ENCODE data around the gene HSPBP1.
A peak's percentile ranks its signal among the peaks of the same experiment; 100 is the strongest.

Gene HSPBP1

GRCh38 chr19:55256562-55257460 lies 23.1 kb downstream of the HSPBP1 start:
- Histone ChIP-seq H3K27ac (ENCODE audit: poor library complexity, severe bottlenecking) (no peak overlapping the region), H3K36me3 (ENCODE audit: low read depth) (peaks cover 15% of the 10 kb centered on the region), H3K4me1 (ENCODE audit: insufficient read depth, poor library complexity, severe bottlenecking) (peaks cover 19% of the 10 kb centered on the region), H3K4me3 (ENCODE audit: severe bottlenecking) (peak overlapping the region; percentile 66), H3K9me3 (ENCODE audit: severe bottlenecking) (no peaks in the 10 kb centered on the region), H3K27me3 (ENCODE audit: insufficient read depth, poor library complexity, severe bottlenecking) (no peaks in the 10 kb centered on the region)
- no peak for TF ChIP-seq CTCF (IDR thresholded peaks at IDR 0.05; ENCODE audit: poor library complexity, severe bottlenecking)
- ATAC-seq (ENCODE audit: low read depth) (no peak), DNase-seq (ENCODE audit: low spot score) (no peak)

- Histone ChIP-seq H3K4me3 (ENCODE audit: severe bottlenecking) (no peak overlapping the region), H3K27me3 (ENCODE audit: insufficient read depth, poor library complexity, severe bottlenecking) (no peaks in the 10 kb centered on the region), H3K4me1 (ENCODE audit: insufficient read depth, poor library complexity, severe bottlenecking) (peaks cover 23% of the 10 kb centered on the region), H3K9me3 (ENCODE audit: severe bottlenecking) (no peaks in the 10 kb centered on the region), H3K36me3 (ENCODE audit: low read depth) (peaks cover 18% of the 10 kb centered on the region), H3K27ac (ENCODE audit: poor library complexity, severe bottlenecking) (no peak overlapping the region)
- ATAC-seq (ENCODE audit: low read depth) (no peak), DNase-seq (ENCODE audit: low spot score) (no peak)
- TF ChIP-seq CTCF (IDR thresholded peaks at IDR 0.05; ENCODE audit: poor library complexity, severe bottlenecking), result no peak
Observed at GRCh38 chr19:55255618-55256423, 24.1 kb downstream of the HSPBP1 start.

- no peaks in the 10 kb centered on the region for H3K9me3 ChIP-seq (ENCODE audit: severe bottlenecking)
- no peak for TF ChIP-seq CTCF (IDR thresholded peaks at IDR 0.05; ENCODE audit: poor library complexity, severe bottlenecking)
- H3K4me1 ChIP-seq (ENCODE audit: insufficient read depth, poor library complexity, severe bottlenecking), result peaks cover 19% of the 10 kb centered on the region
- H3K4me3 ChIP-seq (ENCODE audit: severe bottlenecking), result no peak overlapping the region
- ATAC-seq (ENCODE audit: low read depth) (no peak), DNase-seq (ENCODE audit: low spot score) (no peak)
- H3K36me3 ChIP-seq (ENCODE audit: low read depth), result peaks cover 18% of the 10 kb centered on the region
- H3K27me3 ChIP-seq (ENCODE audit: insufficient read depth, poor library complexity, severe bottlenecking), result no peaks in the 10 kb centered on the region
- H3K27ac ChIP-seq (ENCODE audit: poor library complexity, severe bottlenecking), result no peak overlapping the region
Observed at GRCh38 chr19:55254625-55254977, 25.3 kb downstream of the HSPBP1 start.

- peaks cover 18% of the 10 kb centered on the region for H3K36me3 ChIP-seq (ENCODE audit: low read depth)
- H3K4me1 ChIP-seq (ENCODE audit: insufficient read depth, poor library complexity, severe bottlenecking), result peaks cover 18% of the 10 kb centered on the region
- no peaks in the 10 kb centered on the region for H3K27me3 ChIP-seq (ENCODE audit: insufficient read depth, poor library complexity, severe bottlenecking)
- DNase-seq (ENCODE audit: low spot score) (no peak), ATAC-seq (ENCODE audit: low read depth) (no peak)
- H3K27ac ChIP-seq (ENCODE audit: poor library complexity, severe bottlenecking), result no peak overlapping the region
- H3K9me3 ChIP-seq (ENCODE audit: severe bottlenecking), result no peaks in the 10 kb centered on the region
- H3K4me3 ChIP-seq (ENCODE audit: severe bottlenecking), result no peak overlapping the region
- no peak for TF ChIP-seq CTCF (IDR thresholded peaks at IDR 0.05; ENCODE audit: poor library complexity, severe bottlenecking)
Observed at GRCh38 chr19:55253842-55254624, 25.9 kb downstream of the HSPBP1 start.
